ENCODE measurements around the gene RGS8. TPM values are rescaled to one million over a fixed set of nuclear protein-coding genes. Genes with fewer than 3 reads are reported as not detected.
A peak's percentile ranks its signal among the peaks of the same experiment; 100 is the strongest.

Gene RGS8
- polyA plus RNA-seq, 3 donors, result not detected

GRCh38 chr1:182635871-182636270 is 48.5 kb downstream of the RGS8 start:
- intact Hi-C loops (cut with micrococcal nuclease), result no loop called here
- no peak for TF ChIP-seq CTCF (IDR thresholded peaks at IDR 0.05)
- H3K4me3 Mint-ChIP-seq, result no peak overlapping the region
- peaks cover 5% of the 10 kb centered on the region for H3K4me1 Mint-ChIP-seq
- Histone ChIP-seq H3K79me2 (ENCODE audit: insufficient read depth, low read length) (no peaks in the 10 kb centered on the region), H3K4me1 (ENCODE audit: control insufficient read depth in 1 of 2, insufficient read depth in 2 of 2, low read length in 2 of 2) (no peaks in the 10 kb centered on the region), H2AFZ (ENCODE audit: insufficient read depth, low read depth, low read length, poor library complexity, severe bottlenecking) (no peak overlapping the region), H3K9me3 (replicated peaks in 1 of 2; ENCODE audit: control insufficient read depth in 1 of 2, insufficient read depth in 1 of 2, low read length in 2 of 2) (no peaks in the 10 kb centered on the region), H4K20me1 (ENCODE audit: insufficient read depth, low read length) (no peaks in the 10 kb centered on the region), H3K36me3 (replicated peaks in 1 of 2; ENCODE audit: control insufficient read depth in 1 of 2, insufficient read depth in 2 of 2, low read length in 2 of 2) (no peaks in the 10 kb centered on the region), H3K27ac (ENCODE audit: low read depth in 1 of 2, low read length in 2 of 2) (no peak overlapping the region), H3K4me2 (replicated peaks; ENCODE audit: extremely low read depth, low read length, poor library complexity, severe bottlenecking) (no peak overlapping the region), H3K4me3 (replicated peaks in 1 of 3; ENCODE audit: low read depth in 2 of 3, low read length in 3 of 3) (no peak overlapping the region), H3K9ac (ENCODE audit: insufficient read depth, low read length, poor library complexity, severe bottlenecking) (no peak overlapping the region), H3K27me3 (ENCODE audit: control insufficient read depth in 2 of 2, insufficient read depth in 2 of 2, low read length in 2 of 2) (no peaks in the 10 kb centered on the region)
- H3K36me3 Mint-ChIP-seq, result no peaks in the 10 kb centered on the region
- WGBS (ENCODE audit: insufficient coverage), result no CpG with 5 or more reads among the region's 2 CpGs
- no peaks in the 10 kb centered on the region for H3K9me3 Mint-ChIP-seq
- H3K27me3 Mint-ChIP-seq (ENCODE audit: low read depth in 3 of 3), result peaks cover 2 to 5% (median 3%) of the 10 kb centered on the region in 3 donors
- no peak for DNase-seq
- H3K27ac Mint-ChIP-seq, result peak overlapping the region in 1 of 7 donors; percentile 70

Other genes with a start within 250 kb of the RGS8 start
- not detected for gene RGSL1, start 234.4 kb downstream of the RGS8 start, polyA plus RNA-seq
- 10 to 100 TPM in 1 of 3 donors, 1 to 10 TPM in 2; 6.9 to 12.3 (median 7.9) TPM for gene RNASEL, start 95.3 kb downstream of the RGS8 start, polyA plus RNA-seq
- gene RGS16, start 80.2 kb downstream of the RGS8 start, polyA plus RNA-seq, result under 1 TPM in 2 of 3 donors, not detected in 1; 0.07 to 0.44 TPM
- 100 to 1,000 TPM in 2 of 3 donors, 10 to 100 TPM in 1; 56.6 to 127 (median 127) TPM for gene NPL, start 105.2 kb upstream of the RGS8 start, polyA plus RNA-seq
- 10 to 100 TPM; 57.9 to 71.5 (median 58.5) TPM for gene DHX9, start 154.8 kb upstream of the RGS8 start, polyA plus RNA-seq